Esophagus (tissue), 2 donors: ENCODE results near the gene UBAP1. TPM values are rescaled to one million over a fixed set of nuclear protein-coding genes. Genes with fewer than 3 reads are reported as not detected.
"Not testable (repeated sequence)": the region's sequence is repeated elsewhere in the genome, so short reads cannot be mapped to it uniquely, and the experiment has no call there.

ENCODE experiments used
- H3K27ac ChIP-seq, 2 donors: one replicate each; pipeline ENCODE4 v1.5.1; 2013; ENCODE audit warnings: low read depth in 2 of 2, mild to moderate bottlenecking in 2 of 2, inconsistent platforms in 1 of 2, low read length in 1 of 2, moderate library complexity in 1 of 2
- H3K27me3 ChIP-seq, 2 donors: one replicate each; pipeline ENCODE4 v1.6.1; 2013; ENCODE audit warnings: low read length in 2 of 2, control low read depth in 1 of 2, mild to moderate bottlenecking in 1 of 2; ENCODE audit not compliant: insufficient read depth in 2 of 2, control insufficient read depth in 1 of 2
- H3K36me3 ChIP-seq, 2 donors: one replicate each; pipeline ENCODE4 v1.6.1; 2013; ENCODE audit warnings: low read length in 1 of 2; ENCODE audit not compliant: control insufficient read depth in 2 of 2, insufficient read depth in 2 of 2
- H3K4me1 ChIP-seq, 2 donors: one replicate each; pipeline ENCODE4 v1.6.1; 2013; ENCODE audit warnings: low read length in 1 of 2; ENCODE audit not compliant: control insufficient read depth in 2 of 2, insufficient read depth in 2 of 2
- H3K4me3 ChIP-seq, 2 donors: one replicate each; pipeline ENCODE4 v1.5.1; 2013; ENCODE audit warnings: low read length in 2 of 2, mild to moderate bottlenecking in 2 of 2, low read depth in 1 of 2, moderate library complexity in 1 of 2
- H3K9me3 ChIP-seq, 2 donors: one replicate each; pipeline ENCODE4 v1.6.1; 2013; ENCODE audit warnings: mild to moderate bottlenecking in 2 of 2, low read depth in 1 of 2, low read length in 1 of 2, moderate library complexity in 1 of 2; ENCODE audit not compliant: control insufficient read depth in 2 of 2, insufficient read depth in 1 of 2
- WGBS, 2 donors: extraction: QIAGEN DNeasy Blood & Tissue Kit; methylation state at CpG; one replicate each; pipeline ENCODE4 v1.1.7; 2013; 5-methylcytosine and 5-hydroxymethylcytosine counted together
- polyA plus RNA-seq, 2 donors: library from polyadenylated mRNA; stranded (reverse); fragments of 200-250 nt; gene quantifications; one replicate each; pipeline ENCODE4 v1.2.3, GENCODE V29; 2013
- donor health status: healthy with polysubstance abuse.
- donor health status: Bipolar disorder and iron deficiency.

UBAP1 gene
- polyA plus RNA-seq, 2 donors = 58.2 to 59.6 TPM

- H3K9me3 ChIP-seq = no peaks in the 10 kb centered on the region
- WGBS, 2 donors = 47 to 55% methylated on average over 3 of the region's 3 CpGs
- H3K36me3 ChIP-seq = no peaks in the 10 kb centered on the region
- peak overlapping the region; percentile 62 to 73 for H3K27ac ChIP-seq
- no peak overlapping the region for H3K4me3 ChIP-seq
- H3K4me1 ChIP-seq = peaks cover 0 to 2% of the 10 kb centered on the region in 2 donors
- no peaks in the 10 kb centered on the region for H3K27me3 ChIP-seq
These were observed 2.8 kb upstream of the UBAP1 start for GRCh38 chr9:34176089-34176488.

- Histone ChIP-seq H3K27ac (peak overlapping the region; percentile 96 to 97), H3K4me1 (peaks cover 0 to 2% of the 10 kb centered on the region in 2 donors), H3K4me3 (peak overlapping the region; percentile 85 to 86), H3K36me3 (no peaks in the 10 kb centered on the region), H3K9me3 (no peaks in the 10 kb centered on the region), H3K27me3 (no peaks in the 10 kb centered on the region)
- 55 to 60% methylated on average over 17 of the region's 17 CpGs for WGBS, 2 donors
These were observed 1.0 kb upstream of the UBAP1 start for GRCh38 chr9:34177593-34178435.

DNA sequence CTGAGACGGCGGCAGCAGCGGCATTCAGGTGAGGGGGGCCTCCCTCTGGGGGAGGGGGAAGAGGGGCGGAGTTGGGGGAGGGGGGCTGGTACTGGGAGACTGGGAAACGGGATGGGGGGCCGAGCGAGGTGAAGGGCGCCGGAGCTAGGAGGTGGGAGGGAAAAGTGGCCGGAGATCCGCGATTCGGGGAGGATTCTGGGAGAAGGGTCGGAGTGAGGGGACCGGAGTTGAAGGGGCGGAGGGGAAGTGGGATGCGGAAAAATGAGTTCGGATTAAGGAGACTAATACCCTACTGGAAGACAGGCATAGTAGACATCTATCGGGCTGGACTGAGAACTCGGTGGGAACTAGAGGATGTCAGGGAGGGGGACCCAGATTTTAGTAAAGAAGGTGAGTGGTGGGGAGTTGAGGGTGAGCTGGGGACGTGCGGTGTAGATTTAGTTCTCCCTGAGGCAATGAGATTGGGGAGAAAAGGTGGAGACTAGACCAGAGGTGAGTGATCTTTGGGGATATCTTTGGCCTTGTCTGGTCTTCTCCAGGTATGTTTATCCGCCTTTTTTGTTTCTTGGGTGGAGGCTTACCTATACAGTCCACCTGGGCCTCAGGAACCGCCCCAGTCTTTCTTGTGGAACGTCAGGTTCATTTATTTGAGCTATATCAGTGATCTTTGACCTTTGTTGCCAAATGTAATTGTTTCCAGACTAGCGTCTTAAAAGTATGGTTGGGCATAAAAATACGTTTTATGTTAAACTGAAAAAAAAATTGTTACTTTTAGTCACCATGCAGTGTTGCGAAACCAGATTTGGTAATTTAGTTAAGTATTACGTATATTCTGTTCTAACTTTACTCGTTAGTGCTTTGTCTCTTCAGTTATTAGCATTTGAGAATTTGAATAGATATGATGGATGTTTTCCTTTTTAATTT, 632 bp downstream of the UBAP1 start:
- Histone ChIP-seq H3K9me3 (no peaks in the 10 kb centered on the region), H3K4me1 (peaks cover 0 to 2% of the 10 kb centered on the region in 2 donors), H3K27me3 (no peaks in the 10 kb centered on the region), H3K36me3 (peaks cover 0 to 3% of the 10 kb centered on the region in 2 donors), H3K27ac (peak overlapping the region; percentile 96 to 97), H3K4me3 (peak overlapping the region; percentile 85 to 86)
- 2 to 3% methylated on average over 29 to 30 of the region's 30 CpGs for WGBS, 2 donors

DNA sequence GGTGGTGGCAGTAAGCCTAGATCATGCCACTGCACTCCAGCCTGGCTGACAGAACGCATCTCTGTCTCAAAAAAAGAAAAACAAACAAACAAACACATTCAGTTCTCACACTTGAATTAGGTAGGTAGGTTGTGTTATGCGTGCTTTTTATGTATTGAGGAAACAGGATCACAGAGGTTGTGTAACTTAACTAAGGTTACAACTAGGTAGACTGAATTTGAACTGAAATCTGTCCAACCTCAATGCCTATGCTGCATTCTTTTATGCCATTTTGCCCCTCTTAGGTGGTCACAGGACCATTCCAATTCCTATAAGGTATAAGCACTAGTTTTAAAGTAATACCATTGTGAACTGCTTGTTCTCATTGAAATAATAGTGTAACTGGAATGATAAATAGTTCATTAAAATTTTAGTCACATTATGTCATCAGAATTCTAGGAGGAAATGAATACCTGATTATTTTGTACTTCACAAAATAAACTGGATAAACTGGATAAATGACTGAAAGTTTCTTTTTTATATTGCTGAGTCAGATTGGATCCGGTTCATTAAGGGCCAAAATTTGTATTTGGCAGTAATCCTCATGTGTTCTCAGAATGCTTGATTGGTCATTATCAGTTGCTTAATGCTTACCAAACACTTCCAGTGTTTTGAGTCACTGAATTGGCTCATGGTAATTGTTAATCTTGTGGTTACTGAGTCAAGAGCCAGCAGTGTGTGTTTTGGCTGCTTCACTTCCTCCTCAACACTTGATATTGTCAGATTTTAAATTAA, 7.1 kb downstream of the UBAP1 start:
- Histone ChIP-seq H3K27me3 (no peaks in the 10 kb centered on the region), H3K27ac (peak overlapping the region; percentile 88 to 89), H3K9me3 (no peaks in the 10 kb centered on the region), H3K4me3 (no peak overlapping the region), H3K4me1 (no peaks in the 10 kb centered on the region), H3K36me3 (peaks cover 0 to 3% of the 10 kb centered on the region in 2 donors)
- WGBS, 2 donors = 36 to 38% methylated on average over 3 of the region's 3 CpGs

DNA sequence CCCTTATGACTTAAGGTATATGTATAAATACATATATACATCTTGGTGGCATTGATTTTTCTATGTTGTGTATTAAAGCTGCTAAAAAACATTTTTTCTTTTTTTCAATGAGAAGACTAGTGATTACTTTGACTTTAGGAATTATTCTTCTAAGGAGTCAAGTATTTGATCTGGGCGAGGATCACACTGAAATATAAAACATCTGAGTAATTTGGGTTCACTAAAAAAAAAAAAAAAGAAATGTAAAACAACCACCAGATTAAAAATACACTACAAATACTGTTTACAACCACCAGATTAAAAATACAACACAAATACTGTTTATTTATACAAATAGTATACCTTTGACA, 9.0 kb downstream of the UBAP1 start:
- peaks cover 0 to 3% of the 10 kb centered on the region in 2 donors for H3K4me1 ChIP-seq
- no peak overlapping the region for H3K27ac ChIP-seq
- H3K9me3 ChIP-seq = no peaks in the 10 kb centered on the region
- peaks cover 0 to 3% of the 10 kb centered on the region in 2 donors for H3K36me3 ChIP-seq
- H3K4me3 ChIP-seq = no peak overlapping the region
- WGBS, 2 donors = 93 to 94% methylated on average over 1 of the region's 1 CpG
- no peaks in the 10 kb centered on the region for H3K27me3 ChIP-seq

GRCh38 chr9:34190996-34191892, 12.4 kb downstream of the UBAP1 start:
- Histone ChIP-seq H3K36me3 (no peaks in the 10 kb centered on the region), H3K9me3 (no peaks in the 10 kb centered on the region), H3K4me3 (no peak overlapping the region), H3K27me3 (no peaks in the 10 kb centered on the region), H3K4me1 (peaks cover 0 to 3% of the 10 kb centered on the region in 2 donors), H3K27ac (no peak overlapping the region)
- WGBS, 2 donors = 50 to 54% methylated on average over 5 of the region's 5 CpGs

DNA sequence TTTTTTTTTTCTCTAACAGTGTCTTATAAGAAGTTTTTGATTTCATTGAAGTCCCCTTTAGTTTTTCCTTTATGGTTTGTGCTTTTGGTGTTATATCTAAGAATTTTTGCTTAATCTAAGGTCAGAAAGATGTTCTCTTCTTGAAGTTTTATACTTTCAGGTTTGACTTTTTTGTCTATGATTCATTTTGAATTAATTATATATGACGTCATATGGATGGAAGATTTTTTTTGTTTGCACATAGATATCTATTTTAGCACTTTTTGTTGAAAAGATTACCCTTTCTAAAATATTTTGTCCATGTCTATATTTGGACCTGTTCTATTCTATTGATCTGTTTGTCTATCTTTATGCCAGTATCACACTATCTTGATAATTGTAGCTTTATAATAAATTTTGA, 16.3 kb downstream of the UBAP1 start:
- no peak overlapping the region for H3K4me3 ChIP-seq
- no peak overlapping the region for H3K27ac ChIP-seq
- H3K36me3 ChIP-seq = no peaks in the 10 kb centered on the region
- no peaks in the 10 kb centered on the region for H3K27me3 ChIP-seq
- WGBS, 2 donors = 43 to 63% methylated on average over 1 of the region's 1 CpG
- peaks cover 4 to 12% of the 10 kb centered on the region in 2 donors for H3K4me1 ChIP-seq
- no peaks in the 10 kb centered on the region for H3K9me3 ChIP-seq

DNA sequence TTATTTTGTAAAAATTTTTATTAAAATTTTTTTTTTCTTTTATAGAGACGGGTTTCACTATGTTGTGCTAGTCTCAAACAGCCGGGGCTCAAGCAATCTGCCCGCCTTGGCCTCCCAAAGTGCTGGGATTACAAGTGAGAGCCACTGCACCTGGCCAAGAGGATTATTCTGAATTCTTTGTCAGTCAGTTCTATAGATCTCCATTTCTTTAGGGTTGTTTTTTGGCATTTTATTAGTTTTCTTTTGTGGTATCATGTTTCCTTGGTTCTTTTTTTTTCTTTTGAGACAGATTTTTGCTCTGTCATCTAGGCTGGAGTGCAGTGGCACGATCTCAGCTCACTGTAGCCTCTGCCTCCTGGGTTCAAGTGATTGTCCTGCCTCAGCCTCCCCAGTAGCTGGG, 18.4 kb downstream of the UBAP1 start:
- H3K4me1 ChIP-seq = peaks cover 5 to 12% of the 10 kb centered on the region in 2 donors
- WGBS, 2 donors = 94 to 97% methylated on average over 4 of the region's 4 CpGs

More for the DNA sequence above, 18.4 kb downstream of the UBAP1 start:
- H3K4me3 ChIP-seq, H3K9me3 ChIP-seq, H3K27me3 ChIP-seq, H3K36me3 ChIP-seq: not testable (repeated sequence)
- peak overlapping the region; percentile 17 to 54 for H3K27ac ChIP-seq
